Adrenal gland (tissue), 12 donors: ENCODE results near the gene MOCS3. TPM values are rescaled to one million over a fixed set of nuclear protein-coding genes. Genes with fewer than 3 reads are reported as not detected.

Experiments
- DNase-seq, 7 donors: peaks; one replicate each; pipeline ENCODE4 v3.0.0-alpha.2; 2019 to 2020
- H3K27ac ChIP-seq, 5 donors: fragments of 200-600 bp; sonication (generic) in 4 of 5; 1 replicate in 3 of 5; 2 replicates in 2 of 5; pipeline versions ENCODE4 v1.5.1 to v1.8.0; 2016 to 2020; ENCODE audit warnings: mild to moderate bottlenecking in 1 of 5
- H3K27me3 ChIP-seq: fragments of 200-600 bp; 2 replicates; pipeline ENCODE4 v1.8.0; 2021
- H3K36me3 ChIP-seq, 2 donors: fragments of 200-600 bp; replicated peaks in 1 of 2; 1 replicate in 1 of 2; 2 replicates in 1 of 2; pipeline versions ENCODE4 v1.5.1 to v1.8.0; 2018 to 2022
- H3K4me1 ChIP-seq, 2 donors: fragments of 200-600 bp; replicated peaks in 1 of 2; 1 replicate in 1 of 2; 2 replicates in 1 of 2; pipeline versions ENCODE4 v1.5.1 to v1.8.0; 2018 to 2021
- H3K4me3 ChIP-seq, 4 donors: fragments of 200-600 bp; sonication (generic) in 3 of 4; one replicate each; pipeline ENCODE4 v1.5.1; 2016 to 2018
- H3K9me3 ChIP-seq, 3 donors: fragments of 200-600 bp; sonication (generic) in 1 of 3; replicated peaks in 1 of 3; 1 replicate in 2 of 3; 2 replicates in 1 of 3; pipeline versions ENCODE4 v1.5.1 to v1.8.0; 2016 to 2021
- CTCF ChIP-seq, 6 experiments: fragments of 450-650 bp in 4 of 6; fragments of 200-600 bp in 2 of 6; sonication (generic) in 1 of 6; IDR thresholded peaks; 1 replicate in 5 of 6; 2 replicates in 1 of 6; pipeline versions ENCODE4 v1.5.1 to v1.8.0; 2016 to 2021; ENCODE audit warnings: antibody characterized with exemption in 6 of 6, mild to moderate bottlenecking in 2 of 6, moderate library complexity in 1 of 6
- POLR2A ChIP-seq, 2 donors: fragments of 450-650 bp; IDR thresholded peaks; one replicate each; pipeline ENCODE4 v1.6.1; 2017; ENCODE audit warnings: antibody characterized with exemption in 2 of 2, mild to moderate bottlenecking in 2 of 2, moderate library complexity in 1 of 2
- WGBS, 4 donors: extraction: QIAGEN DNeasy Blood & Tissue Kit in 2 of 4; methylation state at CpG; one replicate each; pipeline versions ENCODE4 v1.1.5 to v1.1.7; 2013 to 2017; 5-methylcytosine and 5-hydroxymethylcytosine counted together
- intact Hi-C, 2 donors: fragments of 100-400 bp; cut with DNase I; formaldehyde crosslinking; loops; one replicate each; pipeline versions ENCODE4 v1.14.1 to v1.15.0; 2022 to 2023
- polyA plus RNA-seq, 3 donors: library from polyadenylated mRNA; stranded (reverse); fragments of 200-250 nt in 2 of 3; fragments of 350-450 nt in 1 of 3; fragmentation: Illumina TruSeq in 1 of 3; extraction: RNeasy Lipid Tissue Mini Kit (QIAGEN cat#74804) in 1 of 3; gene quantifications; one replicate each; pipeline ENCODE4 v1.2.3, GENCODE V29; 2013 to 2014
- total RNA-seq, 9 donors: library from RNA; depleted of rRNA in 4 of 9; stranded (reverse); fragments of >200 nt in 4 of 9; fragments of 120-200 nt in 1 of 9; fragmentation: NEBNext Ultra II Directional in 1 of 9; extraction: Animal tissue kit (Norgen Biotek cat#: 25700) in 1 of 9; gene quantifications; one replicate each; pipeline versions ENCODE4 v1.1.0 to v1.2.4, GENCODE V29; 2013 to 2023
- donor health status: healthy with polysubstance abuse.
- donor health status: Bipolar disorder and iron deficiency.
- donor health status: DM: yes; HTN: yes; CAD: no.
- donor health status: DM: no; HTN: no; CAD: no.
- donor health status: DM: no; HTN: no; CAD: no.
- donor health status: DM: yes; HTN: yes; CAD: no.

Gene MOCS3
- total and polyA plus RNA-seq, 12 donors, result 1.0 to 7.5 (median 5.7) TPM

GRCh38 chr20:50968289-50968688, 9.7 kb downstream of the MOCS3 start:
- Histone ChIP-seq H3K36me3 (no peaks in the 10 kb centered on the region), H3K4me1 (no peaks in the 10 kb centered on the region), H3K27me3 (no peaks in the 10 kb centered on the region), H3K9me3 (no peaks in the 10 kb centered on the region), H3K4me3 (no peak overlapping the region), H3K27ac (no peak overlapping the region)
- 47 to 67% (median 62%) methylated on average over 9 of the region's 9 CpGs for WGBS, 4 donors
- intact Hi-C loops, result no loop called here
- no peak for DNase-seq
- TF ChIP-seq CTCF (IDR thresholded peaks at IDR 0.05), result no peak
- no peak for TF ChIP-seq POLR2A (IDR thresholded peaks at IDR 0.05)

DNA sequence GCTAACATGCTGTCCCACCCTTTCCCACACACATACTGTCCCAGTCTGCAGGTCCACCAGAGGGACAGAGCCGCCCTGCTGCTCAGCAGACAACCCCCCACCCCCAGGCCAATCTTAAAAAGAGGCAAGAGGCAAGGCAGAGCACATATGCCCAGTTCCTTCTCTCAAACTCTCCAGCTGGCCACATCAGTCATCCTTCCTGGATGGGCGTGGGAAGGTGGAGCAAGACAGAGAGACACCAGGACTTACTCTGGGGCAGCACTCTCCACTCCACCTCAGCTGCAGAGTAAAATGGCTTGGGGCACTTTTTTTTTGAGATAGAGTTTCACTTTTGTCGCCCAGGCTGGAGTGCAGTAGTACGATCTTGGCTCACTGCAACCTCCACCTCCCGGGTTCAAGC, 10.8 kb downstream of the MOCS3 start:
- no peaks in the 10 kb centered on the region for H3K27me3 ChIP-seq
- H3K36me3 ChIP-seq, result no peaks in the 10 kb centered on the region
- no peak overlapping the region for H3K4me3 ChIP-seq
- H3K9me3 ChIP-seq, result no peaks in the 10 kb centered on the region
- 73 to 90% (median 84%) methylated on average over 5 of the region's 5 CpGs for WGBS, 4 donors
- intact Hi-C loops, result no loop called here
- DNase-seq, result no peak
- TF ChIP-seq CTCF (IDR thresholded peaks at IDR 0.05) (no peak), POLR2A (IDR thresholded peaks at IDR 0.05) (no peak)
- H3K27ac ChIP-seq, result no peak overlapping the region
- H3K4me1 ChIP-seq, result no peaks in the 10 kb centered on the region

DNA sequence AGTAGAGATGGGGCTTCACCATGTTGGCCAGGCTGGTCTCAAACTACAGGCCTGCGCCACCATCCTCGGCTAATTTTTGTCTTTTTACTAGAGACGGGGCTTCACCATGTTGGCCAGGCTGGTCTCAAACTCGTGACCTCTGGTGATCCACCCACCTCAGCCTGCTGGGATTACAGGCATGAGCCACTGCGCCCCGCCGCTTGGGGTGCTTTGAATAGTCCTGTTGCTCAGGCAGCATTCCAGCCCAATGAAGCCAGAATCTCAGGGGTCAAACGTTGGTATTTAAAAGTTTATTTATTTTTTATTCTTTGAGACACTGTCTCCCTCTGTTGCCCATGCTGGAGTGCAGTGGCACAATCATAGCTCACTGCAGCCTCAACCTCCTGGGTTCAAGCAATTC, 11.3 kb downstream of the MOCS3 start:
- Histone ChIP-seq H3K4me3 (no peak overlapping the region), H3K36me3 (no peaks in the 10 kb centered on the region), H3K27ac (no peak overlapping the region), H3K27me3 (no peaks in the 10 kb centered on the region), H3K4me1 (no peaks in the 10 kb centered on the region), H3K9me3 (no peaks in the 10 kb centered on the region)
- intact Hi-C loops, result no loop called here
- no peak for TF ChIP-seq POLR2A (IDR thresholded peaks at IDR 0.05)
- no peak for TF ChIP-seq CTCF (IDR thresholded peaks at IDR 0.05)
- WGBS, 4 donors, result 77 to 79% (median 77%) methylated on average over 8 of the region's 8 CpGs
- no peak for DNase-seq

GRCh38 chr20:50975701-50976330, 17.2 kb downstream of the MOCS3 start:
- no peak for TF ChIP-seq CTCF (IDR thresholded peaks at IDR 0.05)
- no peak for TF ChIP-seq POLR2A (IDR thresholded peaks at IDR 0.05)
- intact Hi-C loops, result no loop called here
- whole genome bisulfite sequencing, 4 donors, result 81 to 87% (median 86%) methylated on average over 9 to 10 of the region's 10 CpGs
- Histone ChIP-seq H3K27me3 (peaks cover 8% of the 10 kb centered on the region), H3K36me3 (no peaks in the 10 kb centered on the region), H3K9me3 (no peaks in the 10 kb centered on the region), H3K4me1 (no peaks in the 10 kb centered on the region), H3K27ac (no peak overlapping the region), H3K4me3 (no peak overlapping the region)
- DNase-seq, result no peak
